A375 (cell line): ENCODE results near the gene POLR2I. TPM values are rescaled to one million over a fixed set of nuclear protein-coding genes. Genes with fewer than 3 reads are reported as not detected.

ENCODE experiments used
- total RNA-seq: library from RNA; depleted of rRNA; stranded (reverse); fragments of >200 nt; shearing (Covaris generic); gene quantifications from 2 replicates; pipeline ENCODE4 v1.2.3, GENCODE V29; 2014; rRNA removed

Gene POLR2I
- 181 and 195 TPM in 2 replicates for total RNA-seq

DNA sequence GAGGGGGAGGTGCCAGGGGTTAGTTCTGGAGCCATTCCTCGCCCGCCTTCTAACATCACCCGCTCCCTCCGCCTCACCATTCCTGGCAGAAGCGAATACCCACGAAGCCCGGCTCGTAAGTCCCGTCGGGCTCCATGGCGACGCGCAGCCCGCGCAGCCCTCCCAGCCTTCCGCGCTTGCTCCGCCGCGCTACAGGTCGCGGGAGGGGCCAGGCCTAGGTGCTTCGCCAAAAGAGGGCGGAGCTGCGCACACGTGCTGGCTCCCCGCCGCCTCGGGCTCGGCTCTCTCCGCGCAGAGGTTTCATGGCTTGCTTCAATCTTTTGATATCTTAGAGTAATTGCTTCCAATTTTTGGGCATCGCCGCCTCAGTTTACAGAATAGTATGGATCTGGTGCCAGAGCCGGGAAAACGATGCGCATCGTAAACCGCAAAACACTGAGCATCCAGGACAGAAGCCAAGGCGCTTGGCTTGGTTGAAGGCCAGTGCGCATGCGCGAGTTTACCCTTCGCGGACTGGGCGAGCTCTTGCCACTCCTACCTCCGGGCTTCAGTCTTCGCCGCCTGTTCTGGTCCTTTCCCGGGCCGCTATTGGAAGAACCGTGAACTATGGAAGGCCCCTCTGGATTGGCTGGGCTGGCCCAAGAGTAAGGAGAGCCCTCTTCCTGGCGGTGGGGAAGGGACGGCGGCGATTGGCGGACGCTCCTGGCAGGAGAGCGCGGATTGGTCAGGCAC, at the start of gene POLR2I:
POLR2I (minus strand) TSS at position 155 of the 732 bp plus-strand sequence; CDS start at position 136, 19 bp downstream.

GRCh38 chr19:36152352-36153091, 37.8 kb upstream of the POLR2I start, which contains the start of gene COX7A1:
TSS of gene COX7A1 (minus strand) at chr19:36152447. CDS start at chr19:36152407, 40 bp downstream.

GRCh38 chr19:36139473-36140303, 25.0 kb upstream of the POLR2I start, which contains the start of gene CAPNS1:
TSS of gene CAPNS1 (plus strand) at chr19:36140066. CDS start at chr19:36141012, 946 bp downstream.

GRCh38 chr19:36115453-36116343, 1.0 kb upstream of the POLR2I start, which contains the start of gene TBCB:
TSS of gene TBCB (plus strand) at chr19:36115468. CDS start at chr19:36115561, 93 bp downstream.

DNA sequence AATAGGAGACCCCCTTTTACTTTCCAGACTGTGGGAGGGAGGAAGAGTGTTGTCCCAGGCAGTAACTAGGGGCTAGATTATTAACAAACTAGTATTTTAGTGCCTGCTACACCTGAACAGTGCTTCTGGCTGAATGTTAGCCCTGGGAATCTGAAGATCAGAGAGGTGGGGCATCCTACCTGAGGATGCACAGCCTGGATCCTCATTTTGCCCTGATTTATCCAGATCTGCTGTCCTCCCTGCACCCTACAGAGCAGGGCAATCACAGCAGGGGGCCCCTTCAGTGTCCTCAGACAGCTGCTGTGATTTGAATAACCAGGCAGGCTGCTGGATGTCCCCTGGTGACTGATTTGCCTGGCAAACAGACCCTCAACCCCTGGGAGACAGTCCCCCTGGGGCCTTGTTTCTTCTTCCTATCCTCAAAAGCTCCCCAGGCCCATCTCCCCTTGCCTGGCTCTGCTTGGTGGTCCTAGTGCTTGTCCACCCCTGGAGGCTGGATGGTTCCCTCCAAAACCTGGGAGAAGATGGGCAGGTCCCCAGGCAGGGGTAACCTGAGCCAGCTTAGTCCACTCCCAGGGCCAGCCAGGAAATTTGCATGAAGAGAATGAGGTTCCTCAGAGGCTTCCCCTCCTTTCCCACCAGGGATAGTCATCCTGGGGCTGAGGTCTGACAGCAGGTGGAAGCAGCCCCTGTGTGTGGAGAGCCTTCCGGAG, 4.0 kb downstream of the POLR2I start, which contains the start of gene OVOL3:
OVOL3 (plus strand) TSS at position 657 of the 713 bp plus-strand sequence. CDS start 60 bp downstream, outside the sequence.

Other genes with a start within 250 kb of the POLR2I start
- gene APLP1, start 246.3 kb downstream of the POLR2I start, total RNA-seq, result 5.3 and 7.0 TPM in 2 replicates
- gene NFKBID, start 214.3 kb downstream of the POLR2I start, total RNA-seq, result 4.6 and 9.6 TPM in 2 replicates
- 1.2 TPM in 1 of 2 replicates, not detected in the other for gene HCST, start 212.3 kb downstream of the POLR2I start, total RNA-seq
- gene TYROBP, start 206.6 kb downstream of the POLR2I start, total RNA-seq, result not detected in 2 replicates
- gene LRFN3, start 178.5 kb downstream of the POLR2I start, total RNA-seq, result 2.1 TPM in 2 replicates
- 33.0 and 39.2 TPM in 2 replicates for gene SDHAF1, start 119.7 kb downstream of the POLR2I start, total RNA-seq
- 0.19 TPM in 1 of 2 replicates, not detected in the other for gene SYNE4, start 106.1 kb downstream of the POLR2I start, total RNA-seq
- gene ALKBH6, start 100.7 kb downstream of the POLR2I start, total RNA-seq, result 26.7 and 54.3 TPM in 2 replicates
- 4.0 and 5.8 TPM in 2 replicates for gene CLIP3, start 82.0 kb downstream of the POLR2I start, total RNA-seq
- 3.1 and 3.2 TPM in 2 replicates for gene THAP8, start 60.6 kb downstream of the POLR2I start, total RNA-seq
- gene WDR62, start 60.0 kb downstream of the POLR2I start, total RNA-seq, result 11.6 and 12.5 TPM in 2 replicates
- not detected in 2 replicates for gene OVOL3, start 3.7 kb downstream of the POLR2I start, total RNA-seq
- gene TBCB, start 593 bp upstream of the POLR2I start, total RNA-seq, result 309 and 326 TPM in 2 replicates
- 358 and 397 TPM in 2 replicates for gene CAPNS1, start 25.2 kb upstream of the POLR2I start, total RNA-seq
- not detected in 2 replicates for gene COX7A1, start 37.6 kb upstream of the POLR2I start, total RNA-seq
- gene ZNF565, start 99.8 kb upstream of the POLR2I start, total RNA-seq, result 2.3 and 2.8 TPM in 2 replicates
- gene ZNF146, start 100.2 kb upstream of the POLR2I start, total RNA-seq, result 84.9 and 94.3 TPM in 2 replicates